ENCODE results near the gene SARM1.

- TF ChIP-seq CTCF (conservative IDR thresholded peaks at IDR 0.05; ENCODE audit: low read depth, low read length) = no peak
- no peak for TF ChIP-seq EZH2 (IDR thresholded peaks at IDR 0.05; ENCODE audit: borderline replicate concordance, low read depth, low read length, poor library complexity, severe bottlenecking)
Observed at GRCh38 chr17:28334666-28335200, 36.8 kb upstream of the SARM1 start.

All from A673 (cell line).